Caco-2 (cell line): ENCODE measurements around the gene CLDN22. TPM values are rescaled to one million over a fixed set of nuclear protein-coding genes. Genes with fewer than 3 reads are reported as not detected.

ENCODE experiments used
- BruUV-seq: library from RNA; stranded (reverse); fragments of 400-500 nt; replicated peaks from 2 replicates; lab custom pipeline; 2021; lab: Mats Ljungman, UMichigan
- CTCF ChIA-PET: fragments of 300-600 bp; sonication (Branson Sonifier 250); formaldehyde crosslinking; loops from one replicate; lab custom pipeline; 2022; ENCODE audit warnings: antibody characterized with exemption; lab: Charles Lee
- POLR2A ChIA-PET: fragments of 300-600 bp; sonication (Branson Sonifier 250); formaldehyde crosslinking; loops from one replicate; lab custom pipeline; 2022; ENCODE audit warnings: antibody characterized with exemption; lab: Charles Lee
- DNase-seq, 2 experiments: peaks; one replicate each; pipeline versions ENCODE4 v3.0.0 to v3.0.0-alpha.2; 2020 to 2022
- H3K27me3 ChIP-seq: replicated peaks from 2 replicates; pipeline ENCODE4 v1.6.0; 2011; ENCODE audit warnings: low read length; ENCODE audit not compliant: control insufficient read depth, insufficient read depth
- H3K36me3 ChIP-seq: 2 replicates; pipeline ENCODE4 v1.5.1; 2011; ENCODE audit warnings: low read length; ENCODE audit not compliant: control insufficient read depth, insufficient read depth
- H3K4me1 ChIP-seq: fragments of 250-450 bp; sonication (Bioruptor Pico); 2 replicates; pipeline ENCODE4 v1.5.1; 2020; ENCODE audit warnings: mild to moderate bottlenecking
- H3K4me3 ChIP-seq: 2 replicates; pipeline ENCODE4 v1.5.1; 2011; ENCODE audit warnings: low read depth, mild to moderate bottlenecking, control low read depth, low read length
- H3K9me3 ChIP-seq: fragments of 250-450 bp; sonication (Bioruptor Pico); 2 replicates; pipeline ENCODE4 v1.5.1; 2020; ENCODE audit warnings: mild to moderate bottlenecking, moderate library complexity
- H3K27ac Mint-ChIP-seq: one replicate; pipeline ENCODE4 v1.8.0; 2022; ENCODE audit warnings: mixed read lengths; ENCODE audit not compliant: unreplicated experiment
- H3K27me3 Mint-ChIP-seq: one replicate; pipeline ENCODE4 v1.8.0; 2022; ENCODE audit warnings: mixed read lengths; ENCODE audit not compliant: insufficient read depth, unreplicated experiment
- H3K36me3 Mint-ChIP-seq: one replicate; pipeline ENCODE4 v1.8.0; 2022; ENCODE audit warnings: mild to moderate bottlenecking, mixed read lengths; ENCODE audit not compliant: insufficient read depth, unreplicated experiment
- H3K4me1 Mint-ChIP-seq: one replicate; pipeline ENCODE4 v1.8.0; 2022; ENCODE audit warnings: low read depth, mixed read lengths; ENCODE audit not compliant: unreplicated experiment
- H3K4me3 Mint-ChIP-seq: one replicate; pipeline ENCODE4 v1.8.0; 2022; ENCODE audit warnings: mild to moderate bottlenecking, moderate library complexity, mixed read lengths; ENCODE audit not compliant: unreplicated experiment
- H3K9me3 Mint-ChIP-seq: one replicate; pipeline ENCODE4 v1.8.0; 2022; ENCODE audit warnings: mixed read lengths; ENCODE audit not compliant: unreplicated experiment
- intact Hi-C: fragments of 100-400 bp; cut with micrococcal nuclease; formaldehyde crosslinking; loops from one replicate; pipeline ENCODE4 v1.10.0; 2022; ENCODE audit not compliant: unreplicated experiment
- total RNA-seq: library from RNA; stranded (reverse); gene quantifications from 2 replicates; pipeline ENCODE4 v1.2.3, GENCODE V29; 2022
- TF ChIP-seq, protein P1 (sequence below), 2 experiments: fragments of 200-600 bp in 1 of 2; IDR thresholded peaks; 1 replicate in 1 of 2; 2 replicates in 1 of 2; pipeline versions ENCODE4 v1.5.1 to v1.8.0; 2011 to 2022; ENCODE audit warnings: antibody characterized with exemption in 1 of 2, control low read depth in 1 of 2, inconsistent platforms in 1 of 2, low read depth in 1 of 2, low read length in 1 of 2, mild to moderate bottlenecking in 1 of 2, moderate library complexity in 1 of 2; ENCODE audit not compliant: insufficient read depth in 1 of 2, severe bottlenecking in 1 of 2, unreplicated experiment in 1 of 2

CLDN22 gene
- total RNA-seq, 1 experiment from 2014 or later: not detected

DNA sequence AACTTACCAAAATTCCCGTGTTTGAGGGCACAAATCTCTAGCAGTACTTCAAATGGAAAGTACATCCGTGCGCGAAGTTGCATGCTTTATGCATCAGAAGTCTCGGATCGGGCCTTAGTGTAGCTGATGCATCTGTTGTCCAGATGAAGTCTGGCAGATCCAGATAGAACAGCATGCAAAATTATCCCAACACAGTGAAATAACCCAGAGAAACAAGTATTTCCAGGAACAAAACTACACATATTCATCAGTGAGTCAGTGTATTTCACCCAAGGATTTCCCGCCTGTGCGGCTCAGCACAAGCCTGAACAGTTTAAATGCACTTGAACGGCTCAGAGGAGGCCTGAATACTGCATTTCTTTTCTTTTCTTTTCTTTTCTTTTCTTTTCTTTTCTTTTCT, 29.6 kb upstream of the CLDN22 start:
- no peaks in the 10 kb centered on the region for H3K4me1 Mint-ChIP-seq
- no peak overlapping the region for H3K4me3 Mint-ChIP-seq
- H3K9me3 Mint-ChIP-seq: no peaks in the 10 kb centered on the region
- Histone ChIP-seq H3K27me3 (no peaks in the 10 kb centered on the region), H3K4me3 (no peak overlapping the region), H3K36me3 (no peaks in the 10 kb centered on the region), H3K4me1 (peaks cover 14% of the 10 kb centered on the region), H3K9me3 (no peaks in the 10 kb centered on the region)
- ChIA-PET CTCF (no interaction called here), POLR2A (no interaction called here)
- no peaks in the 10 kb centered on the region for H3K27me3 Mint-ChIP-seq
- TF ChIP-seq, protein P1, sequence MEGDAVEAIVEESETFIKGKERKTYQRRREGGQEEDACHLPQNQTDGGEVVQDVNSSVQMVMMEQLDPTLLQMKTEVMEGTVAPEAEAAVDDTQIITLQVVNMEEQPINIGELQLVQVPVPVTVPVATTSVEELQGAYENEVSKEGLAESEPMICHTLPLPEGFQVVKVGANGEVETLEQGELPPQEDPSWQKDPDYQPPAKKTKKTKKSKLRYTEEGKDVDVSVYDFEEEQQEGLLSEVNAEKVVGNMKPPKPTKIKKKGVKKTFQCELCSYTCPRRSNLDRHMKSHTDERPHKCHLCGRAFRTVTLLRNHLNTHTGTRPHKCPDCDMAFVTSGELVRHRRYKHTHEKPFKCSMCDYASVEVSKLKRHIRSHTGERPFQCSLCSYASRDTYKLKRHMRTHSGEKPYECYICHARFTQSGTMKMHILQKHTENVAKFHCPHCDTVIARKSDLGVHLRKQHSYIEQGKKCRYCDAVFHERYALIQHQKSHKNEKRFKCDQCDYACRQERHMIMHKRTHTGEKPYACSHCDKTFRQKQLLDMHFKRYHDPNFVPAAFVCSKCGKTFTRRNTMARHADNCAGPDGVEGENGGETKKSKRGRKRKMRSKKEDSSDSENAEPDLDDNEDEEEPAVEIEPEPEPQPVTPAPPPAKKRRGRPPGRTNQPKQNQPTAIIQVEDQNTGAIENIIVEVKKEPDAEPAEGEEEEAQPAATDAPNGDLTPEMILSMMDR (IDR thresholded peaks at IDR 0.05; ENCODE audit: insufficient read depth in 1 of 2, low read depth in 1 of 2, low read length in 1 of 2, severe bottlenecking in 1 of 2, unreplicated experiment in 1 of 2): no peak
- H3K27ac Mint-ChIP-seq: no peak overlapping the region
- no TSS peak for BruUV-seq
- no peak for DNase-seq
- no peaks in the 10 kb centered on the region for H3K36me3 Mint-ChIP-seq
- intact Hi-C loops: no loop called here

DNA sequence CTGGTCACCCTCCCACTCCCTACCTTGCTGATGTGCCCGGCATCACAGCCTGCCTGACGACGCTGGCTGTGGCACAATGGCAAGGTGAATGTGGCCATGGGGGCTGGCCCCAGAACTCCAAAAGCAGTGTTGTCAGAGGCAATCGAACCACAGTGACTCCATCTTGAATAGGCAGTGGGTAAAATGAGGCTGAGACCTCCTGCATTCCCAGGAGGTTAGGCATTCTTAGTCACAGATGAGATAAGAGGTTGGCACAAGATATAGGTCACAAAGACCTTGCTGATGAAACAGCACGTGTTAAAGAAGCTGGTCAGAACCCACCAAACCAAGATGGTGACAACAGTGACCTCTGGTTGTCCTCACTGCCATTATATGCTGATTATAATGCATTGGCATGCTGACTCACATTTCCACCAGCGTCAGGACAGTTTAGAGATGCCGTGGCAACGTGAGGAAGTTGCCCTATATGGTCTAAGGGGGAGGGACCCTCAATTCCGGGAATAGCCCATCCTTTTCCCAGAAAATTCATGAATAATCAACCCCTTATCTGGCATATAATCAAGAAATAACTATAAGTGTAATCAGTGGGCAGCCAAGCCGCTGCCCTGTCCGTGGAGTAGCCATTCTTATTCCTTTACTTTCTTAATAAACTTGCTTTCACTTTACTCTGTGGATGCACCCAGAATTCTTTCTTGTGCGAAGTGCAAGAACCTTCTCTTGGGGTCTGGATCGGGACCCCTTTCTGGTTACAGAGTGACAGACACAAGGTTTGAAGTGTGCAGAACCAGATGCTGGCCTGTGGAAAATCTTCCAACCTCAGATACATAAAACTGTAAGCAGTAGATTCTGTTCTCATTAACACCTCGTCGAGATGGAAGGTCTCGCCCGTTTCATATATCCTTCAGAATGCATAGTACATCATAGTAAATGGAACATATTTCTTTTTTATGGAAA, 28.9 kb upstream of the CLDN22 start:
- H3K4me3 Mint-ChIP-seq: no peak overlapping the region
- no TSS peak for BruUV-seq
- TF ChIP-seq, protein P1 (IDR thresholded peaks at IDR 0.05; ENCODE audit: insufficient read depth in 1 of 2, low read depth in 1 of 2, low read length in 1 of 2, severe bottlenecking in 1 of 2, unreplicated experiment in 1 of 2): no peak

DNA sequence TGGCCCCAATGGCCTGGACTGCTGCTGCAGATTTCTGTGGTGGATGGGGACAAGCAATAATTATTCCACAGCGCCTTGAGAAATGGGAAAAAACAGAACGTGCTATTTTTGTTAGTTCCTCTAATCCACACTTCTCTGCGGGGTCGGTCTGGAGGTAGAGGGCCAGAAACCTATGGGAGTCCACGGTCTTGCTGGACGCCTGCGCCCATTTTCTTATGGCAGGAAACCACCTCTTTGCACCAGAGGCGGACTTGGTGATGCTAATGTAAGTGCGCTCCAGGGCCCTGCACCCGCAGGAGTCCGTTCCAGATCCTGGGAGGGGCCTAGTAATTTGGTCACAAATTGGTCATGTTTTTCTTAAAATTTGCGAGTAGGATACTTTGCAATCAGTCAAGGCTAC, 28.1 kb upstream of the CLDN22 start:
- POLR2A ChIA-PET: no interaction called here
- CTCF ChIA-PET: no interaction called here
- H3K4me3 Mint-ChIP-seq: no peak overlapping the region
- H3K9me3 Mint-ChIP-seq: no peaks in the 10 kb centered on the region
- no peaks in the 10 kb centered on the region for H3K4me1 Mint-ChIP-seq
- no peaks in the 10 kb centered on the region for H3K36me3 Mint-ChIP-seq
- Histone ChIP-seq H3K4me3 (no peak overlapping the region), H3K27me3 (no peaks in the 10 kb centered on the region), H3K9me3 (no peaks in the 10 kb centered on the region), H3K4me1 (no peaks in the 10 kb centered on the region), H3K36me3 (no peaks in the 10 kb centered on the region)
- TF ChIP-seq, protein P1 (IDR thresholded peaks at IDR 0.05; ENCODE audit: insufficient read depth in 1 of 2, low read depth in 1 of 2, low read length in 1 of 2, severe bottlenecking in 1 of 2, unreplicated experiment in 1 of 2): no peak
- no peak overlapping the region for H3K27ac Mint-ChIP-seq
- no TSS peak for BruUV-seq
- no peak for DNase-seq
- no peaks in the 10 kb centered on the region for H3K27me3 Mint-ChIP-seq
- intact Hi-C loops: no loop called here

More for the DNA sequence above, 28.9 kb upstream of the CLDN22 start:
- no peak for DNase-seq
- ChIA-PET CTCF (no interaction called here), POLR2A (no interaction called here)
- Histone ChIP-seq H3K36me3 (no peaks in the 10 kb centered on the region), H3K27me3 (no peaks in the 10 kb centered on the region), H3K9me3 (no peaks in the 10 kb centered on the region), H3K4me3 (no peak overlapping the region), H3K4me1 (peaks cover 7% of the 10 kb centered on the region)
- Mint-ChIP-seq H3K4me1 (no peaks in the 10 kb centered on the region), H3K27ac (no peak overlapping the region), H3K36me3 (no peaks in the 10 kb centered on the region), H3K27me3 (no peaks in the 10 kb centered on the region), H3K9me3 (no peaks in the 10 kb centered on the region)
- intact Hi-C loops: no loop called here
